T-helper 2 cell treated with Interferon-gamma antibody and Interleukin-4, amounts not matched to agents 100 ng/mL and 5 ng/mL, for 36 hours (primary cell): Measurements from ENCODE around the gene MPP1. TPM values are rescaled to one million over a fixed set of nuclear protein-coding genes. Genes with fewer than 3 reads are reported as not detected.

Source experiments
- intact Hi-C: fragments of 100-400 bp; cut with micrococcal nuclease; formaldehyde crosslinking; loops from one replicate; pipeline ENCODE4 v1.15.1; 2023
- total RNA-seq: library from RNA; stranded (reverse); gene quantifications from 2 replicates; pipeline ENCODE4 v1.2.3, GENCODE V29; 2022

The MPP1 gene
- total RNA-seq, 1 donor from 2014 or later = 55.4 TPM

DNA sequence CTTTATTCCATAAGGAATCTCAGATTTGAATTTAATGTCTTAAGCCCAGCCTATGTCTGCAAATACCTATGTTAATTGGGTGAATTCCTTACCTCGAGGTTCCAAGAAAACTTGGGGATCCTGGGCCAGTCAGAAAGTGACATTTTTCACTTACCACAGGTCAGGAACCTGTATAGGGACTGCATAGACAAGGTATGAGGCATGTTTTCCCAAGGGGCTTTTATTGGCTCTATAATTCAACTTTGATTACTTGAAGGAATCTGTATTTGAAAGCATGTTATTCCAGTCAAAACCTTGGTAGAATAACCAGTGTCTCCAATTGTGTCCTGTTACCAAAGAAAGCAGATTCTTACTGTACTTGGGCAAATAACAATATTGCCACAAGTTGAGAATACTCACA lies 8.5 kb upstream of the MPP1 start:
- intact Hi-C loops = no loop called here

DNA sequence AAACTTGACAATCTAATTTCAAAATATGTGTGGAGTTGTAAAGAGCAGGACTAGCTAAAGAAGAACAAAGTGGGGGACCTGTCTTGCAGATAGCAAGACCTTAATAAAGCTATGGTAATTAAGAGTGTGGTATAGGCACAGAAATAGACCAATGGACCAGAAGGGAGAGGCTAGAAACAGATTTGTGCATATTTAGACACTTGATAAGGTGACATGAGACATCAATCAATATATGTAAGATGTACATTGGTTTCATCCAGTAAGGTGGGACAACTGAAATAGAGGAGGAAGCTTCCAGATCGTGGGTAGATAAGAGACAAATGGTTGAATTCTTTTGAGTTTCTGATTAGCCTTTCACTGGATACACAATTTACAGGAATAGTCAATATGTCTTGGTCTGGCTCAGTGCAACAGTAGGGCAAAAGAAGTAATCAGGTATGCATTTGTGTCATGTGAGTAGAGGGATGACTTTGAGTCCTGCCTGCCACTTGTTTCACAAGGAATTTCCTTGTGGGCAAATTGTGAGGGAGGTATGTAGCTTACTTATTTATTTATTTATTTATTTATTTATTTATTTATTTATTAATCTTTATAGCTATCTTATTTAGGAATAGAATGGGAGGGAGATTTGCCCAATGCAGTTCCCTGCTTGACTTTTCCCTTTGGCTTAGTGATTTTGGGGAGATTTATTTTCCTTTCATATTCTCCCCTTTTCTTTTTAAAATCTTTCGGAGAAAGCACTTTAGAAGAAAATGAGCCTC lies 7.2 kb upstream of the MPP1 start:
- intact Hi-C loops = no loop called here

DNA sequence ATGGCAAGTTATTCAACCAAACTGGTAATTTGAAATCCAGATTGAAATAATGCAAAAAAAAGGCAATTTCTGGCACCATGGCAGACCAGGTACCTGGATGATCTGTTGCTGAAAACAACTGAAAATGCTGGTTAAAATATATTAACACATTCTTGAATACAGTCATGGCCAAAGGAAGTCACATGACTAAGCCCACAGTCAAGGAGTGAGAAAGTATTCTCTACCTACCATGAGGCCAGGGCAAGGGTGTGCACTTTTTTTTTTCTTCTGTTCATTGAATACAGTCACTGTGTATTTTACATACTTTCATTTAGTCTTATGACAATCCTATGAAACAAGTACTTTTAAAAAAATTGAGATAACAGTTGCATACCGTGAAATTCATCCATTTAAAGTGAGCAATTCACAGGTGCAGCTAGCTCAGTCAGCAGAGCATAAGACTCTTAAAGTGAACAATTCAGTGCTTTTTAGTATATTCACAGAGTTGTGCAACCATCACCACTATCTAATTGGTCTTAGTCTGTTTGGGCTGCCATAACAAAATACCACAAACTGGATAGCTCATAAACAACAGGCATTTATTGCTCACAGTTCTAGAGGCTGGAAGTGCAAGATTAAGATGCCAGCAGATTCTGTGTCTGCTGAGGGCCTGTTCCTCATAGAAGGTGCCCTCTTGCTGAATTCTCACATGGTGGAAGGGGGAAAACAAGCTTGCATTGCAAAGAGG lies 4.8 kb upstream of the MPP1 start:
- intact Hi-C loops = no loop called here

DNA sequence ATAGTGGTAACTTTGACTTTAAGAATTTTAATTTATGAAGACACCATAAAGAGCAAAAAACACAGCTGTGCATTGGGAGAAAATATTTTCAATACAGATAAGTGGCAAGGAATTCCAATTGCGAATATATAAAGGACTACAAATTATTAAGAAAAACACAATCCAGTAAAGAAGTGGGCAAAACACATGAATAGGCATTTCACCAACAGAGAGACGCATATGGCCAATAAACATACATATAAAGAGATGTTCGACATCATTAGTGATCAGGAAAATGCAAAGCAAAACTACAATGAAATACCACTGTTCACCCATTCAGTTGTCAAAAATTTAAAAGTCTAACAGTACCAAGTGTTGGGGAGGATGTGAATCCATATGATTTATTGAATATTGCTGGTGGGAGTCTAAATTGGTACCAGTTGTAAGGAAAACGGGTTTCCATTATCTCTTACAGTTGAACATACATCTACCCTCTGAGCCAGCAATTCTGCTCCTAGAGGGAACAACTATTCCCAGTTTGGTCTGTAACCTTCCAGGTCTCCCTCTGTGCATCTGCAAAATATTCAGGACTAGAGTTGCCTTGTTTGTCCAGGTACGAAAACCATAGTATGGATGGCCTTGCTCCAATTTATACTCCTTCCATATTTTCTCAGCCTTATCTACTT lies 1.7 kb upstream of the MPP1 start:
- intact Hi-C loops = no loop called here

DNA sequence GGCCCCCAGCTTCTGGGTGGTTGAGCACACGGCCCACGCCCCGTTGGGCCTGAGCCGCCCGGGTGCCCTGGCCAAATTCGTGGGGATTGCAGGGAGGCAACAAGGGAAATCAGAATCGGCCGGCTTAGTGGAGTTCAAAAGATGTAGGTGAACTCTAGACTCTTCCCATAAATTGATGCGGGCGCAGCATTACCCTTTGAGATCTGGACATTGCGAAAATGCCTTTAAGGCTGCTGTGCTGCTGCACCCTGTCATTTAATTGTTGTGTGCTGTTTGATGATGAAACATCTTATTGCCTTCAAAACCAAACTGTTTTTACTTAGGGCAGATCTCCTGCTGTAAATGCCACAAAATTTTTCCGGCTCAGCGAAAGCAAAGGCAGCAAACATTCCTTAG lies 409 bp upstream of the MPP1 start:
- intact Hi-C loops = loop anchor here (2.0 kb wide), 1 partner anchor 43 kb away; the partner anchor contains the start of gene DKC1

DNA sequence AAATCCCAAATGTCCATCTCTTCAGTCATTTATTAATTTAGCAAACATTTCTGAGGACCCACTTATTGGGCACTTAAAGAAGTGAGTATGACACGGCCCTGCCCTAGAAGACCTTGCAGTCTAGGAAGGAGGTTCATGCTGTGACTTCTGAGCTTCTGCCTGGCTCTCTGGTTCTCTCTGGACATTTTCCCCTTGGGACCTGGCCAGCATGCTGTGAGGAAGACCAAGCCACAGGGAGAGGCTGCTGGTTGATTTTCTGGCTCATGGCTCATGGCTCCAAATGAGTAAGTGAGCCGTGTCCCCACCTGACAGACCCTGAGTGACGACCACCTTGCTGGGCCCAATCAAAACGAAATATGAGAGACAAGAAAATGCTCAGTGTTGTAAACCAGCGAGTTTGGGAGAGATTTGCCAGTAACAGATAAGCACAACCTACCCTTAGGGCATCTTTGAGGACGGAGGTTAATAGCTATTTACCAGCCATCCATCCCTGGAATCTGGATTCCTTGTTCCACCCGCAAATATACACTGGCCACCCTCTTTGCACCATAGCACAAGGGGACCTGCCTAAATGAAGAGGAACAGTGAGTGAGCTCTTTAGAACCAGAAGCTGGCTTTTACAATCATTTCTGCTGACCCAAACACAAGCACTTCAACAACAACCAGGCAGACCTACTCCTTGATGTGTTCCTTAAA lies 876 bp downstream of the MPP1 start:
- intact Hi-C loops = loop anchor here (2.0 kb wide), 1 partner anchor 42 kb away; the partner anchor contains the start of gene DKC1

DNA sequence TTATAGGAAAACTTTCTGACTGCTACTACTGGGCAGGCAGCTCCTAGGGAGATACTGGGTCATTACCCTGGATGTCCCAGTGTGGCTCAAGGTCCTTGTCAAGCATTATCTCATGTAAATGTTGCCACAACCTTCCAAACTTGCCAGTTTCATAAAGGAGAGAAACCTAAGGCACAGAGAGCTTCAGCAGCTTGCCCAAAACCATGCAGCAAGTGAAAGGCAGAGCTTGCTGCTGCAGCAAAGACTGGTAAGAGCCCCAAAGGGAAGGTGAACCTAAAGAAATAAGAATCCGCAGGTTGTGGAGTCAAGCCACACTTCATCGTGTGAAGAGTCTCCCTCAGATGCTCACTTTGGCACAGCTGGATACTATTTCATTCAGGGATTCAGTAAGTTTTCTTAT lies 2.3 kb downstream of the MPP1 start:
- intact Hi-C loops = no loop called here

DNA sequence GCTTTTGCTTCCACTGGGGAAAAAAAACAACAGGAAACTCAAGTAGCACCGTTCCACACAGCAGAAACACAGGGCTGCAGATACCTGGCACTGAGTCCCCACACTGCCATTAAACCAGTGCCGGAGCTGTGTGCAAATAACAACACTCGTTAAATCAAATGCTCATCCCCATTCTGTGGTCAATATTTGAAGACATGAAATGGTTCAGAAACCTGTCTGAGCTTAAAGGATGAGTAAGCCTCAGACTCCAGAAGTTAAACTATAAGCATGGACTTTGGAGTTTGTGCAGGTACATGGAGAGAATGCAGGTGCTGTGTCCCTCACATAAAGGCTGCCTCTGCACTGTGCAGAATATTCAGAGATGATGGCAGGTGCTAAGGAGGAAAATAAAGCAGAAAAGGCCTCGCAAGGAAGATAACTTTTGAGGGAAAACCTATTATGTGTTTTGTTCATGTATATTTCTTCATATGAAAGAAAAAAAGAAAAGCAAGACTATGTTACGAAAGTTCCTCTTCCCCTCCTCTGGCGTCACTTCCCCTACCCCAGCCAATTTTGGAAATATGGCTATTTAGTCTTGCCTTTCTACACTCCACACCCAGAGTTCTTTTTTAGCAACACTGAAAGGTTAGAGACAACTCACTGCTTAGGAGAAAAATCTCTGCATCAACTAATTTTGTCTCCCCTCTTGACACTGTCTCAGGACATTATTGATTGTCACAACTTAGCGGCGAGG lies 4.6 kb downstream of the MPP1 start:
- intact Hi-C loops = no loop called here

DNA sequence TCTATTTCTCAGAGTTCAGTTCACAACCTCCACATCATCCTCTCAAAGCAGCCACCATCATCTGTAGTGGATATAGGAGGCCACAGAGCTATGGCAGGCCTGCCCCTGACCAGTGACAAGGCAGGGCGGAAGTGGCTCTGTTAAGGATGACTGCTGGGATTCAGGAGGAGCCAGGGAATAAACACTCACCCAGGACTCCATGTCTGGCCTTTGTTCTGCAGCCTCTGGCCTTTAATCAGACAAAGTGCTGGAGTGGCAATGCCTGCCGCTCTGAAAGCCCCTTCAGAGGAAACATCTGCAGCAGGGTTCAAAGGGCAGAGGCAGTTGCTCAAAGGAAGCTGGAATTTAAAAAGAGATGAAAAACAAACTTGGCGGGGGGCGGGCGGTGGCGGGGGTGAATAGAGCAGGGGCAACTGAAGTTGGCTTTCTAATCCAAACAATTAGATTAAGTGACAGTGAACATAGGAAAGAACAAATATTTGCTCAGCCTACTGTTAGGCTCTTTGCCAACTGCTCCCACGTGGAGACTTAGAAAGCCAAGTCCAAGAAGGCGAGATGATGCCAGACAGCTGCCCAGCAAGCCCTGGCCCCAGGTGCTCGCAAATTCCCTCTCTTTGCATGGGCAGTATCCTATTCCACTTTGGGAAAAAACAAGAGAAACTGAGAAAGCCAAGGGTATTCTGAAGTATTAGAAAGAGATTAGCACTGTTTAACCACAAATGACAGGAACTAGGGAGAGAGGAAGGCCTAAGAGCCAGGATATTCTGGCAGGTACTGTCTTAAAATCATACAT lies 5.5 kb downstream of the MPP1 start:
- intact Hi-C loops = no loop called here

DNA sequence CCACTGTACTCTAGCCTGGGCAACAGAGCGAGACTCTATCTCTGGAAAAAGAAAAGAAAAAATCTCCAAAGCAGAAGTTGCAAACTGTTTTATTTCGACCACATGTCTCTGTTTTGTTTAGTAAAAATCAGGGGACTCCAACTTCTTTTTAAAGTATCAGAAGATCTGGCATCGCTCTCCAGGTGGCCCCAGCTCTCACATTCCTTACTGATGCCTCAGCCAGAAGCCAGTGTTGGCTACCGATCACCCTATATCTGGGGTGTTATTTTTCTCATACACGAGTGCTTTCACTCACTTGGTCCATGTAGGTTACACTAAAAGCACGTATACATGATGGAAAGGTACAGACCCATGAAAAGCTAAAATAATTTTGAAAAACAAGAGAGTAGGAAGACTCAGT lies 8.3 kb downstream of the MPP1 start:
- intact Hi-C loops = no loop called here

DNA sequence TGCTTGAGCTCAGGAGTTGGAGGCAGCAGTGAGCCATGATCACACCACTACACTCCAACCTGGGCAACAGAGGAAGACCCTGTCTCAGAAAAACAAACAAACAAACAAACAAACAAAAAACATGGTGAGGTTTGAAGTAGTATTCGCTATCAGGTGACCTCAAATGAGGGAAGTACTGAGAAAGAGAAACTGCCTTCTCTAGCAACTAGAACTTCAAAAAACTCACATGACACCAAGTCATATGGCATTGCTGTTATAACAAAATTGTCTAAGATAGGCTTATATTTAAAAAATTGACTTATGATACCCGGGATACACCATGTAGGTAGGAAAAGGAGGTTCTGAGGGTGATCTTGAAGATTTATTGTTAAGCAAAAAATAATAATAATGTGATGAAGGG lies 10.3 kb downstream of the MPP1 start:
- intact Hi-C loops = no loop called here

DNA sequence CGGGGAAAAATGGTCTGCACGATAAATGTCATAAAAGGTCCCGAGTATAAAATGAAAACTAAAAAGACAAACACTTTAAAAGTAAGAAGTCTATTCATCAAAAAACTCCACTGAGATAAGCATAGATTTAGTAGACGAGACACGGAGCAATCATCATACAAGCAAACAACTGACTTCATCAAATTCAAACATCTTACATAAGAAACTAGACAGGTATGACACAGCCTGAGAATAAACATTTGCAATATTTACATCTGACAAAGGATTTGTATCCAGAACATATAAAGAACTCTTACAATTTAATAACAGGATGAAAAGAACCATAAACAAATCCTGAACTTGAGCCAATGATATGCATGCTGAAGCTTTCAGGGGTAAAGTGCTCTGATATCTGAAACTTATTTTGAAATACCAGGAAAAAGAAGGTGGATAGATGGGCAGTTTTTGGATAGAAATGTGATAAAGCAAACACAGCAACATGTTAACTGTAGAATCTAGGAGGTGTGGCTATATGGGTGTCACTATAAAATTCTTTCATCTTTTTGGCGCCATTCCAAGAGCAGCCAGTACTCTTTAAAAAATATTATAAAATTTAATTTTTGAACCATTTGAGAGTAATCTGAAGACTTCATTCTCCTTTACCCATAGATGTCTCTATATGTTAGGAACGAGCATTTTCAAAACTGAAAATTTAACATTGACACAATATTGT lies 12.0 kb downstream of the MPP1 start:
- intact Hi-C loops = no loop called here

DNA sequence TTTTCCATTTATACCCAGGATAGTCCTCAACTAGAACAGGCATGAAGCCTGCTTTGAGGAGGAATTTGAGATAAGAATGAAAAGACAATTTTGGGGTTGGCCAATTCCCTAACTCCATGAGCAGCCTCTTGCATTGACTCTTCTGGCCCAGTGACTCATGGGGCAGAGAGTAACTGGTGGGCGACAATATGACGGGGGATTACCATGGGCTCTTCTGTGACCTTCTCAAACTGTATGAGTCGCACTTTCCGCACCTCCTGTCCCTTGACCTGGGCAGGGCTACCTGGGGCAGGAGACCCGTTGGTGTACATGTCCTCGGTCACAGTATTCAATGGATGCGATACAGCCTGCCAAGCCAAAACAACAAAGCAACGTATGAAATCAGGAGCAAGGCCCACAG lies 13.3 kb downstream of the MPP1 start:
- intact Hi-C loops = no loop called here

DNA sequence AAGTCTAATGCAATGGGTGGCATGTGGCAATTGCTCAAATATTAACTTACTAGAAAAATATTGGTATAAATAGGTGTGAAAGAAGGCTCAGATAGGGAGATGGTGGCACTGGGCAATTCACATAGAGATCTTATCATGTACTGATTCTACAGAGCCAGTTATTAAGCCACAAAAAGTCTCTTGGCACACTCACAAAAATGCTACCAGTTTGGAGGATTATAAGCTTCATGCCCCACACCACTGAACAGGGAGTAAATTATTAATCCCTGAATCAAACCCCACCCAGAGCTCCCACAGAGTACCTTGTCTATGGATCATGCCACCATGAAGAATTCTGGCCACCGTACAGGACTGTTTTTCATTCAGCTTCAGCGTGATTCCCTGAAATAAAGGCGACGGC lies 13.8 kb downstream of the MPP1 start:
- intact Hi-C loops = no loop called here

DNA sequence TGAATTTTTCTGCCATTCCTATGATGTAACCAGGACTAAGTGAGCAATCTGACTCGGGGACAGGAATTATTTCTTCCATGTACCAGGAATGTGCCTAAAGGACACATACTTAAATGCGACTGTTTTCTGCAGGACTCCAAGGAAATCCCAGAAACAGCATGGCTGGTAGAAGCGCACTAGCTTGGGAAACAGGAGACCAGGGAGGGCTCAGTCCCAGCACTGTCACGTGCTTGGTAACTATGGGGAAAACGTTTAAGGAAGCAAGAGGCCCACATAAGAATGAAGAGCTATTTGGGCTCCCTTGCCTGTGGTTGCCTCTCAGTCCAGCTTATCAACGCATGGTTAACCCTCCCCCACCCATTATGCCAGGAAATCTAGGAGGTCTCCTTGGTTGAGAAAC lies 19.6 kb downstream of the MPP1 start:
- intact Hi-C loops = no loop called here

DNA sequence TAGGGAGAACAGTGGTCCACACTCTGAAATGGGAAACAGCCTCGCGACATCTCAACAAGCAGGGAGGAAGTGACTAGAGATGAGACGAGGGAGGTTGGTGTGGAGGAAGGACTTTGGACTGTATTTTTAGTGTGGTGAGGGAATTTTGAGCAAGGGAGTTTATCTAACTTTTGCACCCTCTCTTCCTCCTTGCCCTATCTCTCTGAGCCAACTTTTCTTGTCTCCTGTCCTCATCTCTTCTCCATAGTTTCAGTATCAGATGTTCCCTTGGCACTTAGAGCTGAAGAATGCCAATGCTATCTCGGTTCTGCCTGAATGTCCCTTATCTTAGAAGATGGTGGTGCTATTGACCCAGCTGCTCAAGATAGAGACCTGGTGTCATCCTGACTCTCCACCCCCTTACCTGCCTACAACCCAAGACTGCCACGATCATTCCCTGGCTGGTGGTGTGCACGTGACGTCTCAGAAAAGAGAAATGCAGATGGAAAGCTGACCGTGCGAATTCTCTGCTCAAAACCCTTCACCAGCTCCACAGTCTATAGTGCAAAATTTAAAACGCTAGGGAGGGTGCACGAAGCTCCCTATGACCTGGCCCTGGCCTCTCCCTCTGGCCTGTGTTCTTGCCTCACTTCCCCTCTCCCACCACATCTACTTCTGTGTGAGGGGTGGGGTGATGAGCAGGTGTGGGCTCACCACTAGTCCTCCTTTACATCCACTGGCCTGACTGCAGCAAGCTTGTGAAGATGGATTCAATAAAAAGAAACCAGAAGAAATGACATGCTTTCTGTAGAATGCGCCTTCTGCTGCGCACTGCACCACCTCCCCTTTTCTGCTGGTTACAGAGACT lies 20.9 kb downstream of the MPP1 start:
- intact Hi-C loops = no loop called here

DNA sequence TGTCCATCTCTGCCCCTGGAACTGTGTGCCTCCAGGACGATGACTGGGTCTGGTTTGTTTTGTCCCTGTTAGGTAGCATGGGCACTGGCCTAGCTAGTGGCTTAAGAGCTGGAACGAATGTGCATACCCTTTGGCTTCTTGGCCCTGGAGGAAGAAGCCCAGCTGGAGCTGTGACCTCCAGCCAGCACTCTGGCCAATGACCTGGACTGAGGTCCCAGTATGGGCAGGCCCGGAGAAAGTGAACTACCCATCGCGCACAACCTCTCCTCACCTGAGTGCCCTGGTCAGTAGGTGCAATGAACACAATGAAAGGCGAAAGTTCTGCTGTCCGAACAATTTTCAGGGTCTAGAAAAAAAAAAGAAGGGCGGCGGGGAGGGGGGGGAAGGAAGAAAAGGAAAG lies 24.3 kb downstream of the MPP1 start:
- intact Hi-C loops = no loop called here

DNA sequence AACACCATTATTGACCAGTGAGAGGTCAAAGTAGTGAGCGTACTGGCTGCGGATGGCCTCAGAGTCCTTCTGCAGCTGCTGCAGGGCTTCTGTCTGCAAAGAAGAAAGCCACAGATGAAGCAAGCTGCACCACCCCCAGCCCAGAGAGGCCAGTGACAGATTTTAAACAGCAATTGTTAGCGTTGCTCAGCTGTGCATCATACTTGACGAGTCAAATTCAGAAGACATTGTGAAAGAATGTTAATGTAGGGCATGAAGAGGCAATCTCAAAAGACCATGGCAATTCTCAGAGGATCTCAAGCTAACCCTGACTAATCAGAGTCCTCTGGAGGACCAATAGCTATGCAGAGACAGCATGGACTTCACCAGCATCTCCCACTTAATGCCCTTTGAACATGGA lies 26.0 kb downstream of the MPP1 start:
- intact Hi-C loops = no loop called here

DNA sequence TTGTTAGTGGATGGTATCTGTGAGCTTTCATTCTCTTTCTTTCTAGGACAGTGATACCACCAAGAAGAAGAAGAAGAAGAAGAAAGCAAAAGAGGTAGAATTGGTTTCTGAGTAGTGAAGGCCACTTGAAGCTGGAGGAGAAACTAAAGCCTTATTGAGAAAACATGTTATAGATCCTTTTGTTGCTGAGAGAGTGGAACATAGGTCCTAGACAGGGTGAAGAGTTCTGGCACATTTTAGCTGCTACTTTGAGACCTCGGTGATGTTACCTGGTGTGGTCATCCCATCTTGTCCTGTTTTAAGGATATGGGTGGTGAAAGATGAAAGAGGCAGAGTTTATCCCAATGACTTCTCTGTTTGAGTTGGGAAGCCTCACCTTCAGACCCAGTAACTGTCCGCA lies 28.5 kb downstream of the MPP1 start:
- intact Hi-C loops = no loop called here
